Glomerular visceral epithelial cell (primary cell): ENCODE data around the gene TNIK.
"Not testable (repeated sequence)": the region's sequence is repeated elsewhere in the genome, so short reads cannot be mapped to it uniquely, and the experiment has no call there.

Experiments used
- DNase-seq: peaks from one replicate; pipeline ENCODE4 v3.0.0-alpha.2; 2016; ENCODE audit errors: extremely low spot score

The TNIK gene

GRCh38 chr3:171256445-171257250, 203.6 kb downstream of the TNIK start:
- no peak for DNase-seq

DNA sequence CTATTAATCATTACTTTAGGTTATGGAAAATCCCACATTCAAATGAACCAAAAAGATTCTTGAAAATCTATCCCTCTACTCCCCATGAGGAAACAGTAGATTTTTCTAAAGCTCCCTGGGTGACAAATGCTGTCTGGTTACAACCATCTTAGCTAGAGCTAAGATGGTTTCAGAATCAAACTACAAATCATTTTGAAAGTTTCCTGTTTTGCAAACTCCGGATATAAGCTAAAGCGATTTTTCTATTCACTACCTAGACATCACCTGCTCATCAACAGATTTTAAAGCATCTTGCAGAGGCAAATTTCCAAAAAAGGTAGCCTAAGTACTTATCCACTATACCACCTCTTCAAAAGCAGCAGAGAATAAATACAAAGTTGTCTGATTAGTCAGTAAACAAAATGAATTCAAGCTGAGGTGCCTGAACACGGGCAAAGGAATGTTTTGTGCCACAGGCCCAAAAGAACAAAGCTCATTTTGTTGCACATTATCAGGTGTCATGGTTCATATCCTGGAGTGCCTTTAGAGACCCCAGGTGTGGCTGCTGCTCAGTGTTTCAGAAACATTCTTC, 204.9 kb downstream of the TNIK start:
- DNase-seq, result no peak

DNA sequence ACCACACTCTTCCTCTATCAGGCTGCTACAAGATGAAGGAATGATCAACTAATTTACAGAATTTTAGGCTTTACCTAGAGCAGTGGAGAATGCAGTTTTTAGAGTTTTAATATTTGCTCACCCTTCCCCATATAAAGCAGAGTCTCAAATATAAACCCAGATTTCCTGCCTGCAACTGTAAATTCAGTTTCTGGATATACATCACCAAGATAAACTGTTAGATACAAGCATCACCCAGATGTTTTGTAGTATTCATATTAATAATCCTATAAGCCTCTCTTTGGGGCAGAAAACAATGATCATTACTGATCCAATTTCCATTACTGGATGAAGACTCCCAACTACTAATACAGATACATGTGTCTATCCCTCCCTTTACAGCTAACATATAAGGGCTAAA, 205.9 kb downstream of the TNIK start:
- no peak for DNase-seq

GRCh38 chr3:171251835-171252234, 208.4 kb downstream of the TNIK start:
- DNase-seq, result no peak

GRCh38 chr3:171250444-171250843, 209.8 kb downstream of the TNIK start:
- DNase-seq, result no peak

DNA sequence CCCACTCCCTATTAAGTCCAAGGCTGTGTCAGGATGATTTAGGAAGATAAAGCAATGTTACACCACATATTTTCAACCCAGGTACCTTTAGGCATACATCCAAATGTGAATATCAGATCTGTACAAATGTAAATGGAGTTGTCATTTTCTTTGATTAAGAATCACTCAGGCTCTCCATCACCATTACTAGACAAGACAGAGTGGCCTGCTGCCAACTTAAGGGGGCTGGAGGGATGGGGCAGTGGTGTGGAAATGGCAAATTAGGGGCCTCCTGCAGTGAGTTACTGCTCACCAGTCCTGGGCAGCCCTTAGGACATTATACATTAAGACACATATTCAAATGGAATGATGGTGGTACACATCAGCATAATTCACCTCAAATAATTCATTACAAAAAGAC, 211.0 kb downstream of the TNIK start:
- no peak for DNase-seq

DNA sequence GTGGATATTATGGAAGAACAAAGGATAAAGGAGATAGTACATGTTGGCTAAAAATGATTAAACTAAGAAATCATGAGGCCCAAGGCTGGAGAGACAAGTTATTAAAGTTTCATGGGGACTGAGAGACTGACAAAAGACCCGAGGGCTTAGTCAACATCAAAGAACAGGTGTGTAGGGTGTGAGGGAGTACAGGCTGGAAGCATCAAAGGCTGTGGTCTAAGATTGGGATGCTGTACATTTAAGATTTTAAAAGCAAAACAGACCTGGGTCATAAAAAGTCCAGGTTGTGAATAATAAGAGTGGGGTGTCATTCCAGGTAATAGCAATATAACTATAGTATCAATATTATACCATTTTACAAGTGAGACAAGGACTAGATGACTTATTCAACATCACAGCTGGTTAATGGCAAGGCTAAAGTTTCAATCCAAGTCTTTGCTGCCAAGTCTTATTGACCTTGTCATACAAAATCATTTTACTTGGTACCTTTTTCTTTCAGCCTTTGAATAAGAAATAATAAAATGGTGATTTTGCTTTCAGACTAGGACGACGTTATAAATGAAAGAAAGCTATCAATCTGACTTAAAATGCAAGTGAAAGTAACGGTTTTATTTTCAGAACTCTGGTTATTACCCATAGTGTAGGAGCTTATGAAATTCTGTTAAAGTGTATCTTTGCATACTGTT, 211.6 kb downstream of the TNIK start:
- no peak for DNase-seq

- no peak for DNase-seq
These were observed 214.1 kb downstream of the TNIK start for GRCh38 chr3:171245796-171246765.

DNA sequence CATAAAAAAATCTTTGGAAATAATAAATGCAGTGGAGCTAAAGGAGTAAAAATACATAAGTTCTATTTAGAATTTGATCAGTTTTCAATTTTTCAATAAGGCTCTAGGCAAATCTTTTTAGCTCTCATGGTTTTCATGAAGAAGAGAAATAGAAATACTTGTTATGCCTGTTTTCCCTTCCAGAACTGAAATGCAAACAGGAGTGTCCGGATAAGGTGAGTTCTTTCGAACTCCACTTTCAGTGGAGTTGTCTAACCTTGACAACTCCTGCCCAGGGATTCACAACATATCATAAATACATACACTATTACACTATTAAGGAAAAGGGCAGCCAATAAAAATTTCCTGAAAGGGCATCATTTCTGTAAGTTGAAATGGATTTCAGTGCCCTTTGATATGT, 217.3 kb downstream of the TNIK start:
- no peak for DNase-seq

- no peak for DNase-seq
These were observed 218.0 kb downstream of the TNIK start for GRCh38 chr3:171242170-171242569.

- DNase-seq, result not testable (repeated sequence)
These were observed 218.6 kb downstream of the TNIK start for GRCh38 chr3:171241655-171242054.

DNA sequence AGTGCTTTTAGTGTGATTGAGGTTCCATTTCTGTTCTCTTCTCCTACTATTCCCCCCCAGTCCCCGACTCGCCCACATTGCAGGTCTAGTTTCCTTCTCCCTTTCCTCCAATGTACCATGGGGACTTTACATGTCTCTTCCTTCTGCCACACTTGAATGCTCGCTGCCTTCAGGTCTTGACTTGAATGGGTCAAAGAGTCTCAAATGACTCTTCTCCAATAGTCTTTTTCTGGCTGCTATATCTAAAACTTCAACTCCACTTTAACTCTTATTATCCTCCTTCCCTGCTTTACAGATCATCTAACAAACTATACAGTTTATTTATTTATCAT, 219.7 kb downstream of the TNIK start:
- DNase-seq, result no peak

GRCh38 chr3:171239757-171240503, 220.3 kb downstream of the TNIK start:
- DNase-seq, result no peak

DNA sequence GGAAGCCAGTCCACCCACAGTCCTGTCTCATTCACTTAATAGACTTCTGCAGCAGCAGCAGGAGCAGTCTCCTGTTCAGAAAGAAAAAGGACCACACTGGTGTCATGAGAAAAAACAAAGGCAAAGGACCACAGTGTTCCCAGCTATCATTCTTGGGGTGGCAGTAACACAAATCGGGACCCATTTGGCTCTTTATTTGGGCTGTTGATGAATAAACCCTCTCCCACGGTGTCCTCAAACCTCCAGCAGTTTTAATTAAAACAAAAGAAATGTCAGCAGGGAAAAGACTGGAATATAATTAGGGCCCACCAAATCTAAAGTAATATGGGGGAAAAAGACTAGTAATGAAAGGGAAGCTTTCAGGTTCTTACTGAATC, 223.2 kb downstream of the TNIK start:
- no peak for DNase-seq

- DNase-seq, result no peak
These were observed 223.8 kb downstream of the TNIK start for GRCh38 chr3:171236265-171237008.

GRCh38 chr3:171234298-171235010, 225.8 kb downstream of the TNIK start:
- no peak for DNase-seq

DNA sequence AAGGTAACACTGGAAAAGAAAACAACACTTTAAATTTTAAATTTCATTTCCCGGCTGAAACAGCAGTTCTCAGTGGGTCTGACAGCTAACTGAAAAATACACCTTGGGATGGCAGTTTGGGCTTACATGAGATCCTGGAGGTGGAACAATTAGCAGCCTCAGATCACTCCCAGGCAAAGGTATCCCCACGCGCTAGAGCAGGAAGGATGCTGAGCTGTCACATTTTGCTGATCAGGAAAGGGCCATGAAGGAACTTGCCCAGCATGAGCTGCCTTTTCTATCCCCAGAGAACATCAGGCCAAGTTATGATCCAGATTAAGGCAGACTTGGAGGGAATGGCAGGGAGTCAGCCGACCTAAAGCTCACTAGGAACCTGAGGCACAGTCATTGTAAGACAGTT, 228.8 kb downstream of the TNIK start:
- no peak for DNase-seq

DNA sequence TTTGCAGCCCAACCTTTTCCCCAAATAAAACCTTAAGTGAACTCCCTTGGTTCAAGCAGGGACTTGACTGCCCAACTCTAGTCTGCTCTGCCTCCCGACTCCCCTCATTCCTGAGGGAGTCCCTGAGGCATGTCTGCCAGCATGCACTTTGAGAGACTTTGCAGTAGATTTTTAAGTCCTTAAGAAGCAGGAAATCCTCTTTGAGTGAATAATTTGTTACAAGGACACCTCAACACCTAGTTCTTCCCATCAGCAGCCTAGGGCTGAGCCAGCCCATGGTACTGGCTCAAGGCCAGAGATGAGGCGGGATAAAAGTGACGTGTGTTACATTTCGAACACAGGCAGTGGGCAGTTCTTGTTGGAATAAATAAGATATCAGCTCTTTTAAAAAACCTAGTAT, 229.3 kb downstream of the TNIK start:
- DNase-seq, result no peak

- no peak for DNase-seq
These were observed 231.0 kb downstream of the TNIK start for GRCh38 chr3:171229173-171229572.

GRCh38 chr3:171228240-171228639, 232.0 kb downstream of the TNIK start:
- no peak for DNase-seq
